ENCODE data around the gene SV2B.

SV2B gene

GRCh38 chr15:91227117-91227516, 127.1 kb downstream of the SV2B start:
- no peak for FAIRE-seq
- no peak for DNase-seq (ENCODE audit: low spot score)

GRCh38 chr15:91227766-91228165, 127.7 kb downstream of the SV2B start:
- FAIRE-seq (no peak), DNase-seq (ENCODE audit: low spot score) (no peak)

DNA sequence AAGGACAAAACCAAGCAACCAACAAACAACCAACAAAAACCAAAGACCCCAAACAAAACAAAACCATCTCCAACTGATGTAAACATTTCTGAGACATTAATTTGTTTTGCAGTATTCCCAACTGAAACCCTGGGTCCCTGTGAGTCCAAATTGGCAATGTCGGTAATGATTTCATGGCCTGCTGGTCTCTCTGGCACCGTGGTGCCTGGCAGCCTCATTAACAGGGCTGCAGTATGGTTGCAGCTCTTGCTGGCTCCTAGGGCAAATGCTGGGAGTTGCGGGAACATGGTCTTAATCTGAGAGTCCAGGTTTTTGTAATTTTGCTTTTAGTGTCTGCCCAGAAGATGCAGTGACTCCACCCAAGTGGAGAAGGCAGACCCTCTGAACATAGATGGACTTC, 128.3 kb downstream of the SV2B start:
- DNase-seq (ENCODE audit: low spot score) (no peak), FAIRE-seq (no peak)

DNA sequence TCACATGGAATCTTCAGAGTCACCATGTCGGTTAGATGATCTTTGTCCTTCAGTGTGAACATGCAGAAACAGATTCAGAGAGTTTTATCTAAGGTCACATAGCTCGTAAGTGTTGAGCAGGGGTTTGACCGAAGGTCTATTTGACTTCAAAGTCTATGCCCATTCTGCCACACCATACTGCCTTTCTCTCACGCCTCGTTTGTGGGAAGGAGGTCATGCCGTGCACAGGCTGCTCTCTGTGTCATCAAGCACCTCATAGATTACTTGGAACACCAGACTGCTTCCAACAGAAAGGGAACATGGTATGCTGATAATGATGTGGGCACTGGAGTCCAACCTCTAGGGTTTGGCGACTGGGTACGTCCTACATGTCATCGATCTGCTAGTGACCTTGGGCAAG, 128.8 kb downstream of the SV2B start:
- no peak for FAIRE-seq
- DNase-seq (ENCODE audit: low spot score) = no peak

DNA sequence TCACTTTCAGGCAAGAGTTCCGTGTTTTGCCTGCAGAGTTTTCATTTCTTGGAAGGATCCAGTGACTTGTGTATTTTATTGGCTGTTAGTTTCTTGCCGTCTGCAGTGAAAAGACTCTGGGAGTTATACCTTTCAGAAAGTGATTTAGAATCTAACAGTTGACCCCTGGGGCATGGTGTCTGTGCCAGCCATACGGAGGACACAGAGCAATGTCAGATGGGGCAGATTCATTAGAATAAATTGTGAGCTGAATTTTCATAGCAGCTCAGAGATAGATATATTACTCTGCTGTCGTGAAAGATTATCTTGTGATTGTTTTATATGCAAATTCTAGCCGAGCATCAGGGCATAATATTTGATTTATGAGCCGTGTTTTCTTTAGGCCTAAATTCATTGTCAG, 131.6 kb downstream of the SV2B start:
- FAIRE-seq (no peak), DNase-seq (ENCODE audit: low spot score) (no peak)

DNA sequence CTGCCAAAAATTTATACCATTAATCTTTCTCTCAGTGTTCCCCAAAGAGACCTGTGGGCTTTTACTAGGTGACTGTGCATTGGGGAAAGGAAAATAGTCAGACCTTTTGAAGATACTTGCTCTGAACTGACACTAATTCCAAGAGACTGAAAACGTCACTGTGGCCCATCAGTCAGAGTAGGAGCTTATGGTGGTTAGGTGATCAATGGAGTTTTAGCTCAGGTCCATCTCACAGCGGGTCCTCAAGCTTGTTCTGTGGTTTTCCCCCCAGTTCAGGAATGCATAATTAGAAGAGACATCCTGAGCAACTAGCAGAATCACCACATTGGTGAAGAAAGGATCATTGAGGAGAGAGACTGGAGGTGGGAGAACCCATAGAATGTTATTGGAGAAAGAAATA, 134.7 kb downstream of the SV2B start:
- FAIRE-seq = no peak

GRCh38 chr15:91235376-91235775, 135.3 kb downstream of the SV2B start:
- FAIRE-seq = no peak
- no peak for DNase-seq (ENCODE audit: low spot score)

More for the DNA sequence above, 134.7 kb downstream of the SV2B start:
- no peak for DNase-seq (ENCODE audit: low spot score)

GRCh38 chr15:91237445-91237844, 137.4 kb downstream of the SV2B start:
- FAIRE-seq (no peak), DNase-seq (ENCODE audit: low spot score) (no peak)

GRCh38 chr15:91238644-91239425, 138.8 kb downstream of the SV2B start:
- DNase-seq (ENCODE audit: low spot score) = no peak
- no peak for FAIRE-seq

DNA sequence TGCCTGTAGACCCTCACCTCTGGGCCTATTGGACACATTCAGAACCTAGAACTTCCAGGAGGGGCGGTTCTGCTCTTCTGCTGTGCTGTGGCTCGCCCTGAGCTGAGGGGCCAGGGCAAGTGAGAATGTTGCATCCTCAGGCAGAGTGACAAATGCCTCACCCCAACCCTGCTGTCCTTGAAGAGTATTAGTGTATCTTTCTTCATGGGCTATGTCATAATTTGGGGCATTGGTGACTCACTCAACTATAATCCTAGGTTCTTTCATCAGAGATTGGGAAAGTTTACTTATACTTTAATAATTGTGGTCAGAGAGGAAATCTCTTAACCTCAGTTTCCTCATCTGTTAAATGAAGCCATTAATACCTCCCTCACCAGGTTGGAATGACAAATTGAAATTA, 143.8 kb downstream of the SV2B start:
- DNase-seq (ENCODE audit: low spot score) (no peak), FAIRE-seq (no peak)

GRCh38 chr15:91244919-91245318, 144.9 kb downstream of the SV2B start:
- DNase-seq (ENCODE audit: low spot score) (no peak), FAIRE-seq (no peak)

GRCh38 chr15:91246998-91247397, 146.9 kb downstream of the SV2B start:
- no peak for FAIRE-seq
- no peak for DNase-seq (ENCODE audit: low spot score)

- no peak for FAIRE-seq
Observed at GRCh38 chr15:91249591-91249990, 149.5 kb downstream of the SV2B start.

GRCh38 chr15:91252322-91252721, 152.3 kb downstream of the SV2B start:
- DNase-seq (ENCODE audit: low spot score) = no peak
- FAIRE-seq = no peak

More at GRCh38 chr15:91249591-91249990, 149.5 kb downstream of the SV2B start:
- DNase-seq (ENCODE audit: low spot score) = no peak

DNA sequence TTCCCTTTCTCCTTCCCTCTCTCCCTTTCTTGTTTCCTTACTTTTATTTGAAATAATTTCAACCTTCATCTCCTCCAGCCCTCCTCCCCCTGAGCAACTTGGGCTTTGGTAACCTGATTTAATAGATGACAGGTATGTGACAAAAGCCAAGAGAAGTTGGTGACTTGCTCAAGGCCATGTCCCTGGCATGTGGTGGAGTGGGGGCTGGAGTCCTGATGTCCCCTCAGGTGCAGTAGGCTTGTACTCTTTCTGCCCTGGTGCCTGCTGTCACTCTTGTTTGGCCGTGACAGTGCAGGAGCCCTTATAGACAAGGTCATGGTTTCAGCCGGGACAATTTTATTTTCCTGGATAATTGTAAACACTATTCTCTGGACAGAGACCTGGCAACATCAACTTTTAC, 152.7 kb downstream of the SV2B start:
- DNase-seq (ENCODE audit: low spot score) (no peak), FAIRE-seq (no peak)

GRCh38 chr15:91253605-91254004, 153.5 kb downstream of the SV2B start:
- DNase-seq (ENCODE audit: low spot score) (no peak), FAIRE-seq (no peak)

- DNase-seq (ENCODE audit: low spot score) = no peak
- no peak for FAIRE-seq
Observed at GRCh38 chr15:91254766-91255165, 154.7 kb downstream of the SV2B start.

DNA sequence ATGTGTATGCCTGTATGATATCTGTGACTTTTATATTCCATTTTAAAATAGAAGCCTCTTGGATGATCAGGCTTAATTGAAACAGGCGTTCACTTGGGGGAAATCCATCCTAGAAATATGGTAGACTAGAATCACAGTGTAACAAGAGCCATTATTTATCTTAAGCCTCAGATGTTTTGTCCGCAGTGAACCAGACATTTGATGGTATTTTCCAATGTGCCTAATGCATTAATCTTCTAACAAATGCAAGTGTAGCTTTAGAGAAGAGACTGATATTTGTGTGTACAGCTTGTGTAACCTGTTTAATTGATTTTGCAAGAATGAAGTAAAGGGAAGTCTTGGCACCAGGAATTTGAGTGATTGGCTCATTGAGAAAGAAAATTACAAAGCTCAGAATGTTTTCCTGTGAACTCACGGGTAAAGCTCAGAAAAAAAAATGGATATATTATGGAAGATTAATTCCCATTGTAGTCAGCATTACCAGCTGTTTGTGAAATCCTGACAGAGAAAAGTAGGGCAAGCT, 155.7 kb downstream of the SV2B start:
- FAIRE-seq = no peak
- no peak for DNase-seq (ENCODE audit: low spot score)

DNA sequence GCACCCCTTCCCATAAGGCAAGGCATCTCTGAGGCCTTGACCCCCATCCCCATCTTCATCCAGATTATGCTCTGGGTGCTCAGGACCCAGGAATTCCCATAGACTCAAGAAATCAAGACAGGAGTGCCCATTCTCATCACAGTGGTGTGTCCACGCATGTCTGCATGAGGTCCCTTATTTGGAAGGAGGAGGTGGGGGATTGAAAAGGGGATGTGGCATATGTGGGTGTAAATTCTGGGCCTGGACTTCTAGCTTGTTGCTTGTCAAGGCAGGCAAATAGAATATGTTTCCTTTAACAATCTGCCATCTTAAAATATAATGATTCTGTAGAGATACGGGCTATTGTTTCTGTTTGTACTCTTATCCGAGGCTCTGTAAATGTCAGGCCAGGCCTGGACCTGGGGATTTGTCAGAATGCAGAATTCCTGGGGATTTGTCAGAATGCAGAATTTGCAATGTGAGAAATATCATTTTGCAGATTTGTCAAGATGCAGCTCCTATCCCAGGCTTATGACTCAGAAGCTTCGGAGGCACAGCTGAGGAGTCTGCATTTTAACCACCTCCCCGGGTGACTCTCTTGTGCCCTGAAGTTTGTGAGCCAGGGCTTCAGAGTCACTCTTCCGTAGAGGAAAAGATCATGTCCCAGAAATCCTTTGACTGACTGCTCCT, 157.8 kb downstream of the SV2B start:
- FAIRE-seq (no peak), DNase-seq (ENCODE audit: low spot score) (no peak)

DNA sequence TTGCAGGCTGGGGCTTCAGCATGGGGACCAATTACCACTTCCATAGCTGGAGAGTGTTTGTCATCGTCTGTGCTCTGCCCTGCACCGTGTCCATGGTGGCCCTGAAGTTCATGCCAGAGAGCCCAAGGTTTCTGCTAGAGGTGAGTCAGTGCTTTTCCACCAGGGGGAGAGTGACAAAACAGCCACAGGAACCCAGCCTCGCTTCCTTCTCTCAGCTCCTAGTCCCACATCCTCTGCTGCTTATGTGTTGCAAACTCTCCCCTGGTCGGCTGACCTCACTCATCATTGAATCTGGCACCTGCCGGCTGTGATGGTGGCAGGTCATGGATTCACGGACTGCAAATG, 158.3 kb downstream of the SV2B start:
- FAIRE-seq (no peak), DNase-seq (ENCODE audit: low spot score) (peak; percentile 38)

DNA sequence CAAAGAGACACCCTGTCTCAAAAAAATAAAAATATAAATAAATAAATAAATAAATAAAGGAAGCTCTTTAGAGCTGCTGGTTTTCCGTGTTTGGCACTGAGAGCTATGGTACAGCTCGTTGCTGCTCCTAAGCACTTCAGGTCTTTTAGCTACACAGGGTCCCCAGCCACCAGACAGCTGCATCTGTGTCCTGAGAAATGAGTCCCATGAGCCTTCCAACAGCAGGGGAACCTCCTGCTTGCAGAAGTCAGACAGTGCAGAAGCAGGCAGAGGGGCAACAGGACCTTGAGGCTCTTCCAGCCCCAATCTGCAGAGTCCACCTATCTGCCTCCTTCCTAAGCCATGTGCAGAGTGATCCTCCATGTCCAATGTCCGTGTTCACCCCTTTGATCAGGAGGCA, 159.0 kb downstream of the SV2B start:
- no peak for DNase-seq (ENCODE audit: low spot score)
- FAIRE-seq = no peak

- FAIRE-seq (no peak), DNase-seq (ENCODE audit: low spot score) (no peak)
Observed at GRCh38 chr15:91261345-91261744, 161.3 kb downstream of the SV2B start.

Data from urothelium cell line (cell line).